Iris pigment epithelial cell (primary cell): ENCODE data around the gene GADD45A.
A peak's percentile ranks its signal among the peaks of the same experiment; 100 is the strongest.

Experiments
- DNase-seq: peaks from one replicate; pipeline ENCODE4 v3.0.0-alpha.2; 2011; ENCODE audit warnings: low read depth

GADD45A gene

GRCh38 chr1:67689267-67690017 lies 4.4 kb downstream of the GADD45A start:
- no peak for DNase-seq

- DNase-seq = no peak
Observed at GRCh38 chr1:67690018-67690363, 5.0 kb downstream of the GADD45A start.

GRCh38 chr1:67690411-67690810 lies 5.4 kb downstream of the GADD45A start:
- no peak for DNase-seq

DNA sequence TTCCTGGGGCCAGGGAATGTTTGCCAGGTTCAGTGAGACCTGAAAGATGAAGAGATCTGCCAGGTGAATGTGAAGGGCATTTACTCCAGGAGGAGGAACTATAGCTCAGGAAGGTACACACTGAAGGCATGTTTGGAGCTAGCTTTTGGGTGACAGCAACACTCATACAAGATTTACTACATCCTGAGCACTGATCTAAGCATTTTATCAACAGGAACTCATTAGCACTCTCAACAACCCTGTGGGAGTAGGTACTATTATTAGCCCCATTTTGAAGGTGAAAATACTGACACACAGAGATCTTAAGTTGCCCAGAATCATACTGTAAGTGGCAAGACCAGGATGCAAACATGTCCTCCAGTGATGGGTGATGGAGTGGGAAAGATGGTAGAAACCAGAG lies 6.7 kb downstream of the GADD45A start:
- no peak for DNase-seq

DNA sequence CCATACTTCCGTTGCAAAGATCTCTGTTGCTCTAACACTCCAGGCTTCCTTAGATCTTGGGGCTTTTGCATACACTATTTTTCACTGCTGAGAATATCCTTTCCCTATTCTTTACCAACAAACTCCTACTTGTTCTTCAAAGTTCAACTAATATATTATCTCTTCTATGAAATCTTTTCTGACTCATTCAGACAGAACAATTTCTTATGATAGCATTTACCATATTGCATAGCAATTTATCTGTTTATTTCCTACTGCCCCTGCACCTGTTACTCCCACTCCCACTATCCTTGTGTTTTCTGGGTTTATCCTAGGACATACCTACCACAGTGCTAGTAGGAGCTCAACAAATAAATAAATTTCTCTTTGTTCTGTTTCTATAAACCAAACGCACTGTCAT lies 11.0 kb downstream of the GADD45A start:
- no peak for DNase-seq

DNA sequence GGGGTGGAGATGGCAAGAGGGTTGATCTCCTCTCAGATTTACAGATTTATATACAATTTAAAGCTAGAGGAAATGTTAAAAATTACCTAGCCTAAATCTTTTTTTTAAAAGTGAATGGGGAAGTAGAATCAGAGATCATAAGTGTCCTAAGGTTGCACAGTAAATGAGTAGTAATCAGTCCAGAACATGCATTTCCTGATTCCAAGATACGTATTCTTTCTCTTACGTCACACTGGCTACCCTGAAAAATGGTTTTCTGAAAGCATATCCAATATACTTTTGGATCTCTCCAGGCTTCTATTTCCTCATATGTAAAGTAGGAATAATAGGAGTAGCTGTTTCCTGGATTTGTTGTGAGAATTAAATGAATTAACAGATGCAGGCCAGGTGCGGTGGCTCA lies 11.7 kb downstream of the GADD45A start:
- no peak for DNase-seq

GRCh38 chr1:67700220-67700619 lies 15.2 kb downstream of the GADD45A start:
- no peak for DNase-seq

DNA sequence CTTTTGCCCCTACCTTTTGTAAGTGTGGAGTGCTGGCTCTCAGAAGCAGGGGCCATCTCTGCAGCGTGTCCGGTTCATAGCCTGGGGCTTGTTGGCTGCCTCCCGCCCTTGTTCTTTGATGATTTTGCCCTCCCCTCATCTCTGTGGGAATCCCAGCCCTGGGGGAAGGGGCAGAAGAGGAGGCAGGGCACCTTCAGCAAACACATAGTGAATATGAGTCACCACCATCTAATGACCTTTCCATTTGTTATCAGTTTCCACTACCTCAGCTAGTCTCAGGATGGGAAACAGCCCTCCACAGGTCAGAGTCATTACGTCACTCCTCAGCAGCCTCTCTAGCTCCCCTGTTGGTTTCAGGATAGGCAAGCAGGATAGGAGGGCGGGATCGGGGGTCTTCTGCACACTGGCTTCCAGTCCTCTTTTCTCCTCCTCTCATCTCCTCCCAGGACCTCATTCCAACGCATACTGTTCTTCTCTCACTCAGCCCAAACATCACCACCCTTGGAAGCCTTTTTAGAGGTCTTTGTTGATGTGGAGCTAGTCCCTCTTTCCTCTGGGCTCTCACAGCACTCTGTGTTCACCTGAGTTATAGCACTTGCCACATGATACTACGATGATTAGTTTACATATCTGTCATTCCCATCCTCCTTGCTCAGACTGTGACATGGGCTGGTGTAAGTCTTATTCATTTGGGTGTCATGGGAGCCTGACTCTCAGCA lies 15.8 kb downstream of the GADD45A start:
- peak; percentile 77 for DNase-seq

- DNase-seq = no peak
Observed at GRCh38 chr1:67701876-67702275, 16.9 kb downstream of the GADD45A start.

- no peak for DNase-seq
Observed at GRCh38 chr1:67704351-67704750, 19.4 kb downstream of the GADD45A start.

DNA sequence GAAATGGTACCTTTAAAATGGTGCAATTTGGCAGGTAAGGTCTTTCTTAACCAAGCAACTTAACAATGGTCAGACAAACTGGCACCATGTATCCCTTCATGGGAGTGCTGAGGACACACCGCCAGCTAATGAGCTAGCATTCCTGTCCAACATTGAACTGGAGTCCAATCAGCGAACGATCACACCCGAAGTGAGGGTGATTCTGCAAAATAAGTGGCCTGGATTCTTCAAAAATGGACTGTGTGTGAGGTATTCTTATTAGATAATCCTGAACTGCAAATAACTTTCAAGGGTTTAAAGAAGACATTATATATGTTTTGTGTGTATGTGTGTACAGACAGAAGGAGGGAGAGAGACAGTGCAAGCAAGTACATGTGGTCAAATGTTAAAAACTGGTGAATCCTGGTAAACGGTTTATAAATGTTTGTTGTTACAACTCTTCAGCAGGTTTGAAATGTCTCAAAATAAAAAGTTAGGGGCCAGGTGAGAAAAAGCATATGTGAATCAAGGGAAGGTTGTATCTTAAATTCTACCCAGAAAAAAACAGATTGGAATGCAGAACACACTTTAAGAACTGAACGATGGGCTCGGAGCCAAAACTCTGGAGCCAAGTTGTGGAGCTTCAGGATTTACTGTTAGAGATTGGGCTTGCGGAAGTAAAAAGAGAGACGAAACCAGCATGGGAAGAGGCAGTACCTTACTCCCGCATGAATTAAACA lies 20.9 kb downstream of the GADD45A start:
- DNase-seq = no peak

- no peak for DNase-seq
Observed at GRCh38 chr1:67708606-67709005, 23.6 kb downstream of the GADD45A start.

DNA sequence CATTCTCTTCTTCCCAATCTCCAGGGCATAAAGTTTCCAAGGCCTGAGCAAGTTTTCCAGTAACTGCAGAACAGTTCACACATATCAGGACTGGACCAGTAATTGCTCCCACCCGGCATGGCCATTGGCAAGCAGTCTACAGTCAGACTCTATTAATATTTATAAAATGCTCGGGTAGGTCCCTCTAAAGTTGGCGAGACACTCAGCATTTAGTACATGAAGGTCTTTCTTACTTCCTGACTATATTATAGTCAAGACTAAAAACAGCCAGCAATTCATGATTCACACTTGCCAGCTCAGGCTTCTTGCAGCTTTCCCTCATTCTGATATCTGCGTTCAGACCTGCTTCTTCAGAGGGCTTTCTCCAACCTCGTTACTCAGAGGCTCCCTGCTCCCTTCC lies 25.4 kb downstream of the GADD45A start:
- DNase-seq = peak; percentile 87

DNA sequence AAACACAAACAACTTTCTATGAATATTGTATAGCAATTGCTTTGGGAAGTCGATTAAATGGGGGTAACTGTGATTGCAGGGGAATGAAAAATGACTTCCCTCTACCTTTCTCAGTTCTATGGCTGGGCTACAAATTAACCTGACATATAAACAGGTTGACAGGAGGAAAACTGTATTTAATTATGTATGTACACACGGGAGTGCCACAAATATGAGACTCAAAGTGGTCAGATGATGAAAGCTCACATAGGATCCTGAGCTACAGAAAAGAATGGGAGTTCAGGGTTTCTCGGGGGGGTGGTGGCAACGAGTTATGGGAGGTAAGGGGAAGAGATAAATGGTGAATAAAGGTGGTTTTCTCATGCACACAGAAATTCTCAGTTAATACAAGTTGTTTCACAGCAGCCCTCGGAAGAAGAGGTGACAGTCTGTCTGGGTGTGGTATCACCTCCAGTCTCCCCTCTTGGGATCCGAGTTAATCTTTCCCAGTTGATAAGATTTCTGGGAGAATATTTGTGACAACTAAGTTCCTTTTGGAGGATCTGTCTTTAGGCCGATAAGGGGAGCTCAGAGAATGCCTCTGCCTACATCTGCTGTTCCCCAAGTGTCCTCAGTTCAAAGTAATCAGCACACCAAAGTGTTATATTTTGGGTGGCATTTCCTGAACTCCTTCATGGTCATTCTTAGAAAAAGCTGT lies 26.3 kb downstream of the GADD45A start:
- no peak for DNase-seq

- no peak for DNase-seq
Observed at GRCh38 chr1:67711855-67712212, 26.8 kb downstream of the GADD45A start.

DNA sequence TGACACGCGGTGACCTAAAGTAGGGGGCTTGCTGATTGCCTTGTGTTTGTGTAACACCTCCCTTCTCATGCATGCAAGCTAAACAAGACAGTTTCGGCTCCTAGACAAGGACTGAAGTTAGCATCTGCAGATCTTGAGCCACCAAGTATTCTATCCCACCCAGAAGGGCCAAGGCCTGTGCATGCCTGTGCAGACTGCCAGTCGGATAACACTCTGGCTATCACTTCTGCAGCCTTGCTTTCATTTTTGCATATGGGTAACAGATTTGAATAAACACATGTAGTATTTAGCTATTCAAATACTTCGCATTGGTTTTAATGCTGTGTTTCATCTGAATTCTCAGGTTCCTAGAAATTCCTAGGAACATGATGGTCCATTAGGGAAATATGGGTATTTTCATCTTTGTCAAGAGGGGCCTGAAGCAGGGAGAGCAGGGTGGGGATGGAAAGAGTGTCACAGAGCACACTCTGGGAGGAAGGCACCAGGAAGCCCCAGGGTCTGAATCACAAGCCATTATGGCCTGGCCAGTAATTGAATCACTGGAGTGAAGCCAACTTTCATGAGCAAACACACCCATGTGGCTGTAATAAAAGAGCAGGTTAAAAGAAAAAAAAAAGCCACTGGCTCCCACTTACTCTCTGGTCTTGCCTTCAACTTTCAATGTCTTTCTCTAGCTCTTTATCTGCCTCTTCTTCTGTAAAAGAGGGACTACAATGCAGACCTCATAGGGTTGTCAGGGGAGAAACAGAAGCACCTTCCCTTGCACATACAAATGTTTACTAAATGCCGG lies 28.3 kb downstream of the GADD45A start:
- DNase-seq = peak; percentile 88

DNA sequence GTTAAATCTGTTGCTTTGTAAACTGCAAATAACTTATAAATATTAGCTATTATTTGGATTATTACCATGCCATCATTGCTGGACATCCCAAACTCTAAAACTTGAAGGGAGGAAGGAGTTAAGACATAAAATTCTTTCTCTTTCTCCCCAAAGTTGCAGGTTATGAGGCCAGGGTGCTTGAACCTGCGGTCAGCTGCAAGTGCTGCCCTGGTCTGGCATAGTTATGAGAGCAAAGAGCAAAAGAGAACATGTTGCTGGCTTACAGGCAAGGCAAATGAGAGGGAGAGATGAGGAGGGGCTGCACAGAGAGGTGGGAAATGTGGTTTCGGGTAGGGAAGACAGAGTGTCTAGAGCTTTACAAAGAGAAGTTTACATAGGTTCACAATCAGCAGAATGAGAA lies 30.8 kb downstream of the GADD45A start:
- no peak for DNase-seq

- DNase-seq = peak; percentile 45
Observed at GRCh38 chr1:67716800-67717199, 31.8 kb downstream of the GADD45A start.

DNA sequence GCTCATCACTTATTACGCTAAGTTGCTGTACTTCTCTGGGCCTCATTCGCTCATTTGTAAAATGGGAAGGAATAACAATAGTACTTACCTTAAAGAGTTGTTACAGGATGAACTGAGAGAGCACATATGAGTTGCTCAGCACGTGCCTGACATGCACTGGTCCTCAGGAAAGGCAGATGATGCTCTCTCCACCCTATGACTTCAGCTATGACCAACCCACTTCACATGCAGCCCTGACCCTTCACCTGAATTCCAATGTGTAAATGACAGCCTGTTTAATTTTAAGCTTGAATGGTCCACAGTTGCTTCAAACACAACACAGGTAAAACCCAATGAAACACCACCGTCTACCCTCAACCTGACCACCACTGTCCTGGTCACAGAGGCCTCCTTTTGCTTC lies 32.9 kb downstream of the GADD45A start:
- peak; percentile 45 for DNase-seq

DNA sequence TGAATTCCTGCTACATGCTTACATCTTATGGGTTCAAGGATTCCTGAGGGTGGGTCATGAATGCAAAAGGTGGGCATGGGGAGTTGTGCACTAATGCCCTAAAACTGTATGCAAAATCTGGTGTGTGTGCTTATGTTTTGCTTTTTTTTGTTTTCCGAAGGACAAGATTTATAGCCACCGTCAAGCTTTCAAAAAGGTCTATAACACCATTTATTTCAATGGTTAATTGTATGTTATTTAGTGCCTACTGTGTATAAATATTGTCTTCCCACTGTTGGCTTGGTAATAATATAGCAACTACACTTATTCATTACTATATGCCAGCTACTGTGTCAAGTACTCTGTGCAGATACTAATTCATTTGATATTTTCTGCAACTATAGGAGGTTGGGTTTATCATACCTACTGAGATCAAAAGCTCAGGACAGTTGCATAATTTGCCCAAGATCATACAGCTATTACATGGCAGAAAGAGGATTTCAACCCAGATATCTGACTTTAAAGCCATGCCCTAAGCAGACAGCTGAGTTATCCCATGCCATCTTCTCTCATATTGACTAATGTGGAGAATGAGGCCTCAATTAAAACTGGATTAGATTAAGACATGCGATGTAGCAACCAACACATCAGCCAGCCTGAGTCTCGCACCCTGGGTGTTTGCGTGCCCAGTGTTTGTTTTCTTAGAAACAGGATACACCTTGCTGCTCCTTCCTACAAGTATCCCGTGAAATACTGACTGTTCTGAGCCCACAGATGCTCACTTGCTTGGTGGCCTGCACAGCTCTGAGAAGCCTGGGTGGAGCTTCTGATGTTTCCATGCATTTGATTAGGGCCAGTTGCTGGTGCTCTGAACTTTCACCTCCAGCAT lies 34.6 kb downstream of the GADD45A start:
- DNase-seq = no peak

DNA sequence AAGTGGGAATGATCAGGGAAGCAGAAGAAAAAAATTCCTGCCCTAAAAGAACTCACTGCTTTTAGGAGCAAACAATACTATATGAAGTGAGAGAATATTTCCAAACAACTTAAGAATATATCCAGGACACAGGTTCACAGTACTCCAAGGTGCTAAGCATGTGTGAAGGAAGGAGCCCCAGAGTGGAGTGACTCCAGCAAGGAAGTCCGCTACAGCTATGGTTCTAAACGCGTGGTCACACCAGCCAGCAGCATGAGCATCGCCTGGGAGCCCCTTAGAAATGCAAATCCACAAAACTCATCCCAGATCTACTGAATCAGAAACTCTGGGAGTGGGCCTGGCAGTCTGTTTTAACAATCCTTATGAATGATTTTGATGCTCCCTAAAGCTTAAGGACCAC lies 36.1 kb downstream of the GADD45A start:
- no peak for DNase-seq
